Astrocyte (in vitro differentiated cells and primary cell): ENCODE data around the gene NDUFV3. TPM values are rescaled to one million over a fixed set of nuclear protein-coding genes. Genes with fewer than 3 reads are reported as not detected.
A peak's percentile ranks its signal among the peaks of the same experiment; 100 is the strongest.

ENCODE experiments used
- DNase-seq: peaks from one replicate; pipeline ENCODE4 v3.0.0-alpha.2; 2010; ENCODE audit warnings: low read depth
- FAIRE-seq: peaks from 2 replicates; lab custom pipeline; 2011; peaks lifted over from hg19 to GRCh38; lab: Jason Lieb, UNC
- H2AFZ ChIP-seq: 2 replicates; pipeline ENCODE4 v1.6.0; 2012; ENCODE audit warnings: low read depth, low read length, inconsistent platforms
- H3K27ac ChIP-seq: 2 replicates; pipeline ENCODE4 v1.5.1; 2011; ENCODE audit warnings: low read depth, low read length, inconsistent platforms
- H3K27me3 ChIP-seq: 2 replicates; pipeline ENCODE4 v1.6.0; 2011; ENCODE audit warnings: low read length, inconsistent platforms; ENCODE audit not compliant: insufficient read depth
- H3K36me3 ChIP-seq: 2 replicates; pipeline ENCODE4 v1.5.1; 2011; ENCODE audit warnings: low read length, inconsistent platforms; ENCODE audit not compliant: insufficient read depth
- H3K4me1 ChIP-seq: 2 replicates; pipeline ENCODE4 v1.5.1; 2011; ENCODE audit warnings: low read length, inconsistent platforms; ENCODE audit not compliant: insufficient read depth
- H3K4me2 ChIP-seq: 2 replicates; pipeline ENCODE4 v1.6.0; 2012; ENCODE audit warnings: low read length, inconsistent platforms
- H3K4me3 ChIP-seq: 2 replicates; pipeline ENCODE4 v1.5.1; 2011; ENCODE audit warnings: low read depth, mild to moderate bottlenecking, low read length, inconsistent platforms; ENCODE audit not compliant: insufficient read depth
- H3K79me2 ChIP-seq: 2 replicates; pipeline ENCODE4 v1.6.0; 2012; ENCODE audit warnings: mild to moderate bottlenecking, low read length, inconsistent platforms; ENCODE audit not compliant: insufficient read depth
- H3K9ac ChIP-seq: 2 replicates; pipeline ENCODE4 v1.6.0; 2012; ENCODE audit warnings: mild to moderate bottlenecking, low read length, inconsistent platforms
- H3K9me3 ChIP-seq: 2 replicates; pipeline ENCODE4 v1.5.1; 2012; ENCODE audit warnings: low read depth, mild to moderate bottlenecking, low read length, inconsistent platforms; ENCODE audit not compliant: insufficient read depth
- H4K20me1 ChIP-seq: 2 replicates; pipeline ENCODE4 v1.6.0; 2012; ENCODE audit warnings: low read length, inconsistent platforms; ENCODE audit not compliant: insufficient read depth
- H3K27ac Mint-ChIP-seq: one replicate; pipeline ENCODE4 v1.8.0; 2021; ENCODE audit warnings: mild to moderate bottlenecking, mixed read lengths; ENCODE audit not compliant: unreplicated experiment
- H3K27me3 Mint-ChIP-seq: one replicate; pipeline ENCODE4 v1.8.0; 2021; ENCODE audit warnings: low read depth, mixed read lengths; ENCODE audit not compliant: unreplicated experiment
- H3K36me3 Mint-ChIP-seq: one replicate; pipeline ENCODE4 v1.8.0; 2021; ENCODE audit warnings: low read depth, mixed read lengths; ENCODE audit not compliant: unreplicated experiment
- H3K4me1 Mint-ChIP-seq: one replicate; pipeline ENCODE4 v1.8.0; 2021; ENCODE audit warnings: low read depth, mixed read lengths; ENCODE audit not compliant: unreplicated experiment
- H3K4me3 Mint-ChIP-seq: one replicate; pipeline ENCODE4 v1.8.0; 2021; ENCODE audit warnings: mild to moderate bottlenecking, moderate library complexity, mixed read lengths; ENCODE audit not compliant: unreplicated experiment
- H3K9me3 Mint-ChIP-seq: one replicate; pipeline ENCODE4 v1.8.0; 2021; ENCODE audit warnings: mild to moderate bottlenecking, mixed read lengths; ENCODE audit not compliant: unreplicated experiment
- CTCF ChIP-seq: IDR thresholded peaks from 2 replicates; pipeline ENCODE4 v1.5.1; 2011; ENCODE audit warnings: low read depth, mild to moderate bottlenecking, inconsistent platforms, low read length, moderate library complexity; ENCODE audit not compliant: insufficient read depth
- EZH2 ChIP-seq: IDR thresholded peaks from 2 replicates; pipeline ENCODE4 v1.6.1; 2012; ENCODE audit warnings: mild to moderate bottlenecking, low read length, inconsistent platforms; ENCODE audit not compliant: insufficient read depth
- total RNA-seq: library from RNA; stranded (reverse); gene quantifications from 2 replicates; pipeline ENCODE4 v1.2.1, GENCODE V29; 2021

The NDUFV3 gene
- total RNA-seq, 1 donor from 2014 or later = 42.5 TPM

DNA sequence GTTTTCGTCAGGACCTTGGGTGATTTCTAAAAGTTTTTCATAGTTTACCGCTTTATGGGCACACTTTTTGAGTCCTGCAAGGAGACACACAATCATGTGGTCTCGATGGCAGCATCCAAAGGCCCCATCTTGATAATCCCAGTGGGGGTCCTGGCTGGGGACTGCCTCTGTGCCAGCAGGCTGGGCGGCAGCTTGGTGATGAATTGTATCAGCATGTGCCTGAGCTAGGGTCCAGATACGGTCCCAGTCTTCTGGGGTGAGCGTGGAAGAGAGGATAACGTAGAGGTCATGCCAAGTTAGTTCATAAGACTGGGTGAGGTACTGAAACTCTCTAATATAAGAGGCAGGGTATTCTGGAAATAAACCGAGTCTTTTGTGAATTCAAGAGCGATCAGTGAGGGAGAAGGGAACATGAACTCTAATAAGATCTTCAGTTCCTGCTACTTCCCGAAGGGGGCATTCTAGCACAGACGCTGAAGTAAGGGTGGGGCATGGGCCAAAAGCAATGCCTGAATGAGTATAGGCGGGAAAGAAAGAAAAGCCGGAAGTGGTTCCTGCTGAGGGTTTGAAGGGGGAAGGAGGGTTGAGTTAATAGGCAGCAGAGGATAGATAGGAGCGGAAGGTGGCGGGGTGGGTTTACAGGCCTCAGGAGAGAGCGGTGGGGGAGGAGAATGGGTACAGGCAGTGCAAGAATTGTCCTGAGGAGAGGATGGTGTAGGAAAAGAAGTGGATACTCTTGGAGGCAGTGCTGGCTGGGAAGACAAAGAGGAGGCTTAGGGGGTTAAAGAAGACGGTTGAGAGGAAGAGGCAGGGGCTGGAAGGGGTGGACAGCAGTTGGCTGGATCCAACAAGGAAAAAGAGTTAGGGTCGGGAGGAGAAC, 30.7 kb downstream of the NDUFV3 start:
- H3K27ac Mint-ChIP-seq = peak overlapping the region; percentile 36
- Histone ChIP-seq H3K27ac (no peak overlapping the region), H3K4me3 (no peak overlapping the region), H3K4me1 (peaks cover 5% of the 10 kb centered on the region), H3K79me2 (no peaks in the 10 kb centered on the region), H4K20me1 (no peaks in the 10 kb centered on the region), H3K9me3 (no peaks in the 10 kb centered on the region), H3K9ac (peak overlapping the region; percentile 56), H2AFZ (peak overlapping the region; percentile 86), H3K4me2 (peak overlapping the region; percentile 83), H3K27me3 (no peaks in the 10 kb centered on the region), H3K36me3 (no peaks in the 10 kb centered on the region)
- peak overlapping the region; percentile 60 for H3K4me3 Mint-ChIP-seq
- H3K36me3 Mint-ChIP-seq = no peaks in the 10 kb centered on the region
- H3K9me3 Mint-ChIP-seq = no peaks in the 10 kb centered on the region
- peaks cover 4% of the 10 kb centered on the region for H3K4me1 Mint-ChIP-seq
- DNase-seq (peak; percentile 73), FAIRE-seq (no peak)
- H3K27me3 Mint-ChIP-seq = no peaks in the 10 kb centered on the region
- TF ChIP-seq EZH2 = no peak
- peak; percentile 71 for TF ChIP-seq CTCF

DNA sequence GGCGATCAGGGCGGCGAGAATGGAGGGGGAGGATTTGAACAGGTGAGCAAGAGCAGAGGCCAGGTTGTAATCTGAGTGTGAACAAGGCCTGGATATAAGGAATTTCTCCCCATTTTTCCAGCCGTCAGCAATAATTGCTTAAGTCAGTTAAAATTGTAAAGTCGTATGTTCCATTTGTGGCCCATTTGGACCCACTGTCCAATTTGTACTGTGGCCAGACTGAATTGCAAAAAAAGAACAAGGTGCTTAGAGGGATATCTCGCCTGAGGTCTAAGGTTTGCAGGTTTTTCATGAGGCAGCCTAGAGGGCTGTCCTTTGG, 31.3 kb downstream of the NDUFV3 start:
- Mint-ChIP-seq H3K9me3 (no peaks in the 10 kb centered on the region), H3K4me3 (peak overlapping the region; percentile 60), H3K27ac (peak overlapping the region; percentile 36), H3K4me1 (peaks cover 4% of the 10 kb centered on the region), H3K27me3 (no peaks in the 10 kb centered on the region), H3K36me3 (no peaks in the 10 kb centered on the region)
- Histone ChIP-seq H3K4me2 (peak overlapping the region; percentile 83), H3K36me3 (no peaks in the 10 kb centered on the region), H4K20me1 (no peaks in the 10 kb centered on the region), H3K27ac (no peak overlapping the region), H3K4me3 (no peak overlapping the region), H3K79me2 (no peaks in the 10 kb centered on the region), H3K9me3 (no peaks in the 10 kb centered on the region), H3K27me3 (no peaks in the 10 kb centered on the region), H3K4me1 (peaks cover 5% of the 10 kb centered on the region), H2AFZ (peak overlapping the region; percentile 86), H3K9ac (peak overlapping the region; percentile 56)
- FAIRE-seq = no peak
- DNase-seq = no peak
- TF ChIP-seq EZH2 (no peak), CTCF (no peak)
